Lower leg skin (tissue), 3 donors: ENCODE results near the gene DIS3L2.

Experiments used
- CTCF ChIP-seq, 3 donors: fragments of 450-650 bp; IDR thresholded peaks; one replicate each; pipeline ENCODE4 v1.5.1; 2016; ENCODE audit warnings: antibody characterized with exemption in 3 of 3, mild to moderate bottlenecking in 3 of 3, moderate library complexity in 2 of 3
- POLR2A ChIP-seq, 2 donors: fragments of 450-650 bp; IDR thresholded peaks; one replicate each; pipeline ENCODE4 v1.6.1; 2016 to 2017; ENCODE audit warnings: antibody characterized with exemption in 2 of 2, mild to moderate bottlenecking in 1 of 2, moderate library complexity in 1 of 2

DNA sequence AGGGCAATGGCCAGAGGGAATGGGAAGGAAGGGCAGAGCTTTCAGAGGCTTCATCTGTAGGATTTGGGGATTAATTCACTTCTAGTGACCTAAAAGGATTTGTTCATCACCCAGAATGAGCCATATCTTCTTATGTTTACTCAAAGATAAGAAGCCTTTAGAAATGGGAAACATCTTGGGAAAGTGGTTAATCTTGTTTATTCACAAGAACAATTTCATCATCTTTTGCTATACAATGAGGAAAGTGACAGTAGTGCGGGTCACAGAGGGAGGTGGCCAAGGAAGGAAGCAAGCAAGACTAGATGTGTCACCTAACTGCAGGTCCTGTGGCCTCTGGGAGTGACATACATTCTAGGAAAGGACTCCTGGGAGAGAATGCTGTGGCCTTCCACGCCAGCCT is 276.6 kb downstream of the DIS3L2 start:
- TF ChIP-seq POLR2A (IDR thresholded peaks at IDR 0.05) (no peak), CTCF (IDR thresholded peaks at IDR 0.05) (no peak)
